ENCODE results near the gene HOXA6. TPM values are rescaled to one million over a fixed set of nuclear protein-coding genes. Genes with fewer than 3 reads are reported as not detected.

HOXA6 gene
- total RNA-seq, 2 donors from 2014 or later, result 6.9 to 7.5 TPM

DNA sequence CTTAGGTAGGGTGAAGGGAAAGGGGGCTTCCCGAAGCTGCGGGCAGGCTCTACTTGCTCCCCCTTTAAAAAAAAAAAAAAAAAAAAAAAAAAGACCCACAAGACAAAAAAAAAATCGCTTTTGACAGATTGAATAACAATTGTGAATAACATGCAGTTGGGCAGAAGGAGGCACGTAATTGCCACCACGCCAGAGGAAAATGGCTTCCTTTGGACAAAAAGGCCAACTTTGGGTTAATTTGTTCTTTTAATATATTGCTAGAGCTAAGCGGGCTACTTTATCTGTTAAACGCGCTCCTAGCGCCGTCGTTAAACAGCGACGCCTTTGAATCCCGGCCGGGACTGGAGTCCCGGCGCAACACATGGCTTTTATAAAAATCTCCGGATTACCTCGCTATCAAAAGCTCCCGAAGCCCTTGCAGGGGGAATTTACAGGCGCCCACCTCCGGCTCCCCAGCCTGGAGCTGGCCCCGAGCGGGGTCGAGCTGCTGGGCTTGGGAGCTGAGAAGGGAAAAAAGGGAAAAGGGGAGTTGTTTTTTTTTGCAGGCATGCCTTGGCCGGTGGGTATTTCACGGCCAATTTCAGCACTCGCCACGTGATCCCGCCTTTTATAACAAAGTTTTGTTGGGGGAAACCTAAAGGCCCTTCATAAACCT, 36.2 kb upstream of the HOXA6 start:
- Histone ChIP-seq H3K27ac (peak overlapping the region; percentile 96 to 97), H3K27me3 (replicated peaks; ENCODE audit: insufficient read depth) (no peaks in the 10 kb centered on the region), H3K4me3 (peak overlapping the region; percentile 62 to 90), H3K9me3 (no peaks in the 10 kb centered on the region), H3K36me3 (no peaks in the 10 kb centered on the region), H3K4me1 (replicated peaks) (no peaks in the 10 kb centered on the region)
- DNase-seq (ENCODE audit: low spot score), result no peak
- intact Hi-C loops (cut with DNase I), result no loop called here
- WGBS, result under 1% methylated on average over 30 of the region's 30 CpGs
- TF ChIP-seq POLR2AphosphoS5 (IDR thresholded peaks at IDR 0.05), result no peak
- no peak for TF ChIP-seq POLR2A (IDR thresholded peaks at IDR 0.05)
- TF ChIP-seq, protein P1, sequence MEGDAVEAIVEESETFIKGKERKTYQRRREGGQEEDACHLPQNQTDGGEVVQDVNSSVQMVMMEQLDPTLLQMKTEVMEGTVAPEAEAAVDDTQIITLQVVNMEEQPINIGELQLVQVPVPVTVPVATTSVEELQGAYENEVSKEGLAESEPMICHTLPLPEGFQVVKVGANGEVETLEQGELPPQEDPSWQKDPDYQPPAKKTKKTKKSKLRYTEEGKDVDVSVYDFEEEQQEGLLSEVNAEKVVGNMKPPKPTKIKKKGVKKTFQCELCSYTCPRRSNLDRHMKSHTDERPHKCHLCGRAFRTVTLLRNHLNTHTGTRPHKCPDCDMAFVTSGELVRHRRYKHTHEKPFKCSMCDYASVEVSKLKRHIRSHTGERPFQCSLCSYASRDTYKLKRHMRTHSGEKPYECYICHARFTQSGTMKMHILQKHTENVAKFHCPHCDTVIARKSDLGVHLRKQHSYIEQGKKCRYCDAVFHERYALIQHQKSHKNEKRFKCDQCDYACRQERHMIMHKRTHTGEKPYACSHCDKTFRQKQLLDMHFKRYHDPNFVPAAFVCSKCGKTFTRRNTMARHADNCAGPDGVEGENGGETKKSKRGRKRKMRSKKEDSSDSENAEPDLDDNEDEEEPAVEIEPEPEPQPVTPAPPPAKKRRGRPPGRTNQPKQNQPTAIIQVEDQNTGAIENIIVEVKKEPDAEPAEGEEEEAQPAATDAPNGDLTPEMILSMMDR (IDR thresholded peaks at IDR 0.05), result no peak

DNA sequence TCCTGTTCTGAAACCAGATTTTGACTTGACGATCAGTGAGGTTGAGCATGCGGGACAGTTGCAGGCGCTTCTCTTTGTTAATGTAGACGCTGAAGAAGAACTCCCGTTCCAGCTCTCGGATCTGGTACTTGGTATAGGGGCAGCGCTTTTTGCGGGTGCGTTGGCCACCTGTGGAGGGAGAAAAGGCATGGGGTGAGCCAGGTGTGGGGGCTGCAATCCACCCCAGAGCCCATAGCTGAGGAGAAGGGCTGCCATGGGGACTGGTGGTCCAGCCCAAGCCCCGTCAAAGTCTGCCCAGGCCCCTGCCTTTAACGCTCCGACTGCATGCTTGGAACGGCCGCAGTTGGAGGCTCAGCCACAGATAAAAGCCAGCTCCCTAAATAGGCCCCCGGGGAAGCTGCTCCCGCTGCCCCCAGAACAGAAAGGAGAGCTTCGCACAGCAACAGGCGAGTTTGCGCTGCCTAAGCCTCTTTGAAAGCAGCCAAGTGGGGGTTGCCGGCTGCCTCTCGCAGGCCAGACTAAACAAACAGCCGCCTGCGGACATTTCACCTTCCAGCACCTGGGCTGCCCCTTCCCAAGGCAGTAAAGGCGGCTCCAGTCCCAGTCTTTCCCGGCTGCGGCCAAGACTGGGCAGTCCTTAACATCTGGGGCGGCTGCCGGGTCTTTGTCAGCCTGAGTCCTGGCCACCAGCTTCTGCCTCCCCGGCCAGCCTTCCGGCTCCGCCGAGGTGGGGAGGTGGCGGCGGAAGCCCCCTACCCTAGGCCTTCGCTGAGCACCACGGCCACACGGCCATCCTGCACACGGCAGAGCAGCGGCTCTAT, 35.5 kb upstream of the HOXA6 start:
- TF ChIP-seq POLR2A (IDR thresholded peaks at IDR 0.05) (no peak), POLR2AphosphoS5 (IDR thresholded peaks at IDR 0.05) (no peak)
- TF ChIP-seq, protein P1 (IDR thresholded peaks at IDR 0.05), result peak in 1 of 4 experiments; percentile 4
- no peaks in the 10 kb centered on the region for H3K27me3 ChIP-seq (replicated peaks; ENCODE audit: insufficient read depth)
- 29% methylated on average over 35 of the region's 39 CpGs for WGBS
- peak overlapping the region; percentile 96 to 97 for H3K27ac ChIP-seq
- no peaks in the 10 kb centered on the region for H3K9me3 ChIP-seq
- intact Hi-C loops (cut with DNase I), result no loop called here
- no peaks in the 10 kb centered on the region for H3K4me1 ChIP-seq (replicated peaks)
- peak overlapping the region; percentile 62 to 90 for H3K4me3 ChIP-seq
- no peaks in the 10 kb centered on the region for H3K36me3 ChIP-seq
- DNase-seq (ENCODE audit: low spot score), result no peak

DNA sequence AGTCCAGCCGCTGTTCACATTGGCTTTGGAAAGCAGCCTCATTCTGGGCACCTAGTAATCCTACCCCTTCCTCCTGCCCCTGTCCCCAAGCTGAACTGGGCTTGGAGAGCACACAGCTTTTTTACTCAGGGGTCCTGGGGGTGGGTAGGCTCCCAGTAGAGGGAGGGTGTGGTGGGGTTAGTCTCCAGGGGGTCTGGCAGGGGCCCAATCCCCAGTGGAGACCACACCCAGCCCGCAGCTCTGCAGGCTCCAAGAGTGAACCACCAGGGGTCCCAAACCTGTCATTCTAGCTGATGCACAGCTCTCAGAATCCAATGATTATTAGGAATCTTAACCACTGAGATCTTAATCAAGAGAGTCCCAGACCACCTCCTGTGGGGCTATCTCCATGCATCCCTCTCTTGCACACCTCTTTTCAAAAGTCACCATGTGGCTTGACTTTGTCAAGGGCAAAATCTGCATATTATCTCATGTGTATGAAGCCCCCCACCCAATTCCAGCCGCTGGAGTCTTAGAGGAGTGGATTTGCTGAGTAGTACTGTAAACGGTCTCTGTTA, 34.8 kb upstream of the HOXA6 start:
- Histone ChIP-seq H3K36me3 (no peaks in the 10 kb centered on the region), H3K4me1 (replicated peaks) (no peaks in the 10 kb centered on the region), H3K27me3 (replicated peaks; ENCODE audit: insufficient read depth) (no peaks in the 10 kb centered on the region), H3K27ac (peak overlapping the region; percentile 96 to 97), H3K4me3 (no peak overlapping the region), H3K9me3 (no peaks in the 10 kb centered on the region)
- 70% methylated on average over 4 of the region's 4 CpGs for WGBS
- intact Hi-C loops (cut with DNase I), result no loop called here
- DNase-seq (ENCODE audit: low spot score), result no peak
- TF ChIP-seq, protein P1 (IDR thresholded peaks at IDR 0.05), result peak in 1 of 4 experiments; percentile 1
- TF ChIP-seq POLR2AphosphoS5 (IDR thresholded peaks at IDR 0.05) (no peak), POLR2A (IDR thresholded peaks at IDR 0.05) (no peak)

DNA sequence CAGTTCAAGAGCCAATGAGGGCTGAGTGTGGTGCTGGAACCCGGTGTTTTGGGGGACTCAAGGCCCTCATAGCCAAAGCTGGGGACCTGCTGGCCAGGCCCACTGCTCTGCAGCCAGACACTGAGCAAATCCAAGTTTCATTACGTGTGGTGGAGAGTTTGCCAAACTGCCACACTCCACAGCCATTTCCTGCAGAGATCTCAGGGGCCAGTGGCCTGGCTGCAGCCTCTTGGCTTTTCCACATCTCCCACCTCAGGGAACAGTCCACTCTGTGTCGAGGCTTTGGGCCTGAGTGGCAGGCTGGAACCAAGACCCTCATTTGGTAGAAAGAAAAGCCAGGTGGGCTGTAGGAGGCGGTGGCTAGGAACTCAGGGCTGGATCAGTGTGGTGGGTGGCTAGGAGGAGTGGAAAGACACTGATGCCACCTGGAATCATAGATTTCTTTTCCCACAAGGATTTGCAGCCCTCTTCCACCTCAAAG, 34.3 kb upstream of the HOXA6 start:
- Histone ChIP-seq H3K9me3 (no peaks in the 10 kb centered on the region), H3K4me1 (replicated peaks) (no peaks in the 10 kb centered on the region), H3K27ac (peak overlapping the region; percentile 96 to 97), H3K27me3 (replicated peaks; ENCODE audit: insufficient read depth) (no peaks in the 10 kb centered on the region), H3K36me3 (no peaks in the 10 kb centered on the region), H3K4me3 (no peak overlapping the region)
- WGBS, result 72% methylated on average over 4 of the region's 4 CpGs
- intact Hi-C loops (cut with DNase I), result no loop called here
- TF ChIP-seq, protein P1 (IDR thresholded peaks at IDR 0.05), result no peak
- TF ChIP-seq POLR2A (IDR thresholded peaks at IDR 0.05) (no peak), POLR2AphosphoS5 (IDR thresholded peaks at IDR 0.05) (no peak)
- no peak for DNase-seq (ENCODE audit: low spot score)
